A673 (cell line): ENCODE results near the gene MARCO.

ENCODE experiments used
- EZH2 ChIP-seq: fragments of 200-600 bp; sonication (generic); IDR thresholded peaks from 2 replicates; pipeline ENCODE4 v1.6.1; 2017; ENCODE audit warnings: borderline replicate concordance, low read depth, mild to moderate bottlenecking, mixed read lengths, antibody characterized with exemption, low read length; ENCODE audit not compliant: poor library complexity, severe bottlenecking
- TF ChIP-seq, protein P1 (sequence below): fragments of 300-800, 200-600 bp; sonication (generic); conservative IDR thresholded peaks from 2 replicates; pipeline ENCODE4 v1.5.1; 2017; ENCODE audit warnings: low read depth, mild to moderate bottlenecking, antibody characterized with exemption, low read length, moderate library complexity, mixed read lengths

DNA sequence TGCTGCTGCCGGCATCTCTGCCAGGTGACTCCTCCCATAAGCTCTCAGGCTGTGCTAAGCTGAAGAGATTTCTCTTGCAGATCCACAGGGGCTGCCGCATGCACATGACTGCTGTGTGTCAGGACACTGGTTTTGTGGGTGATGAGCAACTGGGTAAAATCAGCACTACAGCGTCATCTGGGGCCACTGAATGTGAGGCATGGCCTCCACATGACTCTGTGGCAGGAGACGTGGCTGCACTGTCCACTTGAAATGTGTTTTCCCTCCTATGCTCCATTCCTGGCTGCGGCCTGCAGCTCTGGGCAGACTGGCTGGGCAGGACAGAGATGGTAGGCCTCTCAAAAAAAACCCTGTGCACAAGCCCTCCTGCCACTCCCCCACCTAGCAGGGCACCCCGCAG, 63.6 kb downstream of the MARCO start:
- TF ChIP-seq, protein P1, sequence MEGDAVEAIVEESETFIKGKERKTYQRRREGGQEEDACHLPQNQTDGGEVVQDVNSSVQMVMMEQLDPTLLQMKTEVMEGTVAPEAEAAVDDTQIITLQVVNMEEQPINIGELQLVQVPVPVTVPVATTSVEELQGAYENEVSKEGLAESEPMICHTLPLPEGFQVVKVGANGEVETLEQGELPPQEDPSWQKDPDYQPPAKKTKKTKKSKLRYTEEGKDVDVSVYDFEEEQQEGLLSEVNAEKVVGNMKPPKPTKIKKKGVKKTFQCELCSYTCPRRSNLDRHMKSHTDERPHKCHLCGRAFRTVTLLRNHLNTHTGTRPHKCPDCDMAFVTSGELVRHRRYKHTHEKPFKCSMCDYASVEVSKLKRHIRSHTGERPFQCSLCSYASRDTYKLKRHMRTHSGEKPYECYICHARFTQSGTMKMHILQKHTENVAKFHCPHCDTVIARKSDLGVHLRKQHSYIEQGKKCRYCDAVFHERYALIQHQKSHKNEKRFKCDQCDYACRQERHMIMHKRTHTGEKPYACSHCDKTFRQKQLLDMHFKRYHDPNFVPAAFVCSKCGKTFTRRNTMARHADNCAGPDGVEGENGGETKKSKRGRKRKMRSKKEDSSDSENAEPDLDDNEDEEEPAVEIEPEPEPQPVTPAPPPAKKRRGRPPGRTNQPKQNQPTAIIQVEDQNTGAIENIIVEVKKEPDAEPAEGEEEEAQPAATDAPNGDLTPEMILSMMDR = no peak
- no peak for TF ChIP-seq EZH2
